ENCODE results near the gene KCNJ10.
A peak's percentile ranks its signal among the peaks of the same experiment; 100 is the strongest.

The KCNJ10 gene

GRCh38 chr1:160083968-160084770, 14.2 kb upstream of the KCNJ10 start:
- DNase-seq (ENCODE audit: low read depth in 2 of 2) = peak; percentile 55 to 59

- DNase-seq (ENCODE audit: low read depth in 2 of 2) = no peak
Observed at GRCh38 chr1:160082926-160083325, 13.0 kb upstream of the KCNJ10 start.

GRCh38 chr1:160082487-160082886, 12.5 kb upstream of the KCNJ10 start:
- no peak for DNase-seq (ENCODE audit: low read depth in 2 of 2)

DNA sequence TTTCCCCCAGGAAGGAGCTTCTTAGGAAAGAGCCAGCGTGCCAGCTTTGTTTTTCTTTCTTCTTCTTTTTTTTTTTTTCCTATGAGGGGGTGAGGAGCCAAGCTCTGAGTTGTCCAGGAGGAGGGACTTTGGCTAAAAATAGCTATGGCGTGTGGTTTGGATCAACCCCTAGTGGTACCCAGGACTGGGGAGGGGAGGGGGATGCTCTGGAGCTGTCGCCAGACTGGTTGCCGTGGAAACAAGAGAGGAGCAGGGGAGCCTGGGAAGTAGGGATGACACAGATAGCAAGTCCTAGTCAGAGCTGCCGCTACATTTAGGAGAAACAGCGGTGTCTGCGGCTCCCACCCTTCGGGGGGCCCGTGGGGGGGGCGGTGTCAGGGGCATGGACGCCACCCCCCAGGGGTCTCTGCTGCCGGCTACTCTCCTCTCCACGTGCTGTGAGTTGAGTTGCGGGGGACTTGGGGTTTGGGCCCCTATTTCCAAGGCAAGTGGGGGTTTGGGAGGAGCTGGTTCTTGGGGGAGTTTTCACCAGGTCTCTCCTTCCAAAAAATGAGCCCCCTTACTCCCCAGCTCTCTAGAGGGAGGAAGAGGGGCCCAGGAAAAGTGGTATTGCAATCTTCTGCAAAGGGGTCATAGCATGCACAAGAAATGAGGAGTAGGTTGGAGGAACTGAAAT, 11.4 kb upstream of the KCNJ10 start, which contains the start of gene KCNJ9:
KCNJ9 (plus strand) TSS at position 278 of the 676 bp plus-strand sequence. CDS start 2,493 bp downstream, outside the sequence.
- DNase-seq (ENCODE audit: low read depth in 2 of 2) = no peak

GRCh38 chr1:160080381-160081100, 10.6 kb upstream of the KCNJ10 start:
- DNase-seq (ENCODE audit: low read depth in 2 of 2) = no peak

DNA sequence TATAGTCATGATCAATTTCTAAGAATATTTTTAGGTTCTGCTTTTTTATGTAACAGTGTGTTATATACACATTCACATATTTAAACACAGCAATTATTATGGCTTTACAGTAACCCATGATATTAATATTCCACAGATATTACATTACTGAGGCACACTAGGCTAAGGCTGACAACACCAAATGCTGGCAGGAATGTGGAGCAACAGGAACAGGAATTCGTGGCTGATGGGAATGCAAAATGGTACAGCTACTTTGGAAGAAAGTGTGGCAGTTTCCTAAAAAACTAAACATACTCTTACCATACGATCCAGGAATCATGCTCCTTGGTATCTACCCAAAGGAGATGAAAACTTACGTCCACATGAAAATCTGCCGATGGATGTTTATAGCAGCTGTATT, 9.5 kb upstream of the KCNJ10 start:
- DNase-seq (ENCODE audit: low read depth in 2 of 2) = no peak

DNA sequence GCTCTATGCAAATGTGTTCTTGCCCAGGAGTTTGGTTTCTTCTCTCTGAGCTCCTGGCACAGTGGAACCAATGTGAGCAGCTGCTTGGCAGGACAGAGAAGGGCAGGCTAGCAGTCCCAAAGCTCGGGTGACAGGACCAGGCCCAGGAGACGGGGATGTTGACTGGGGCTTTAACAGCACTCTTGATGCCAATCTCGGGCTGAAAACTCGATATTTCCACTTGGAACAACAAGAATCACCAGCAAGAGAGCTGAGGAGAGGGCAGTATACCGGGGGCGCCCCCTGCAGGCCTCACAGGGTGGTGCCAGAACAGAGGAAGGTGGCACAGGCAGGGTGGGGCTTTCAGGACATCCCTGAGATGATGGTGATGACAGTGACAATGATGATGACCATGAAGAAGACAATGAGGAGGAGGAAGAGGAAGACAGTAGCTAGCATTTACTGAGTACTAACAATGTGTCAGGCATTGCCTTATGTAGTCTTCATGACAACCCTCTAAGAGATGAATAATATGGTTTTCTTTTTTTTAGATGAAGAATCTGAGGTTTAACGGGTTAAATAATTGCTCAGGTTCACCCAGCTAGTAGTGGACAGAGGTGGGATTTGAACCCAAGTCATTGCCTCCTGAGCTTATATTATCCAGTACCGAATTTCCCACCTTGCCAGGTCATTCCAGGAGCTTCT, 8.7 kb upstream of the KCNJ10 start:
- DNase-seq (ENCODE audit: low read depth in 2 of 2) = no peak

DNA sequence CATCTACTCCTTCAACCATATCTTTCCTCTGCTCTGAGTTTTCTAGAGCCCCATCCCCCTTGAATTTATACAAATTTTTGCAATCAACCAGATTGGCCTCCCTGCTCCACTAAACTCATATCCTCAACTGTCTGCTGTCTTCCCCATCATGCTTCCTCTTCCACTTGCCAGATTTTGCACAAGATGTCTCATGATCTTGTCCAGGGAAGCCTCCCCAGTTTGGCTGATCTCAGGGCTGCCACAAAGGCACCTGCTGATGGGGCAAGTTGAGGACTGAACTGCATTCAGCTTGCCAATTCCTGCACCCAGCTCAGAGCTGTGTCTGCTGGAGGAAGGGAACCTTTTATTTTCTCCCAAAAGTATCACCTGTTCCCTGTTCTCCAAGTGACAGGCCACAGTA, 7.5 kb upstream of the KCNJ10 start:
- no peak for DNase-seq (ENCODE audit: low read depth in 2 of 2)

DNA sequence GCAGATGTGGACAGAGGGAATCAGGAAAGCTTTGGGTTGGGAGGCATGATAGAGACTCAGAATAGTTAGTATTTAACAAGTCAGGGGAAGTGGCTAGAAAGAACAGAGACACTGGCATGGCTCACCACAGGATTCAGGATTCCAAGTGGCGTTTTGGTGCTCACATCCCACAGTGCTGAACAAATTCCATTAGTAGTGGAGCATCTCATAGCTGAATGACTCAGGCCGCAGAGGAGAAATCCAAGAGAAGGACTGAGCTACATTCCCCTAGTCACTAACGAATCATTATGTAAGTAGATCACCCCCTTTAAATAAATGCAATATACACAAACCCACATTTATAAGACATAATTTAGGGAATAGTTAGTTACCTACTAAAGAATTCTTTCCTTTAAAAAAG, 6.3 kb upstream of the KCNJ10 start:
- DNase-seq (ENCODE audit: low read depth in 2 of 2) = no peak

GRCh38 chr1:160075836-160076235, 5.9 kb upstream of the KCNJ10 start:
- DNase-seq (ENCODE audit: low read depth in 2 of 2) = no peak

- DNase-seq (ENCODE audit: low read depth in 2 of 2) = no peak
Observed at GRCh38 chr1:160074865-160075264, 4.9 kb upstream of the KCNJ10 start.

DNA sequence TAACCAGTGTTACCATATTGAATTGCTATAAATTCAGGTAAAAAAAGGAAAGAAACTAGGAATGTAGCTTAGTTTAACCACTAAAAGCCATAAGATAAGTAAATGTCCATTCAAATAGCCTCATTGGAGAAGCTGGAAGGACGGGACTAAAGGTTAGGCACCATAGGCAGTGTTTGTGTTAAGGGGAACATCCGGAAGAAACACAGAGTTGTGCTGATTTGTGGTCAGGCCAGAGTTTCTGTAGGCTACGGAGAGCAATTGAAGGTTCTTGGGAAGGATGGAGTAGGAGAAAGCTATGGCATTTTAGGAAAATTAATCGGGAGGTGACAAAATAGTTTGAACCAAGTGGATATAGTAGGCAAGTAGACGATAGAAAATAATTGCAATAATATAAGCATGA, 1.3 kb upstream of the KCNJ10 start:
- no peak for DNase-seq (ENCODE audit: low read depth in 2 of 2)

DNA sequence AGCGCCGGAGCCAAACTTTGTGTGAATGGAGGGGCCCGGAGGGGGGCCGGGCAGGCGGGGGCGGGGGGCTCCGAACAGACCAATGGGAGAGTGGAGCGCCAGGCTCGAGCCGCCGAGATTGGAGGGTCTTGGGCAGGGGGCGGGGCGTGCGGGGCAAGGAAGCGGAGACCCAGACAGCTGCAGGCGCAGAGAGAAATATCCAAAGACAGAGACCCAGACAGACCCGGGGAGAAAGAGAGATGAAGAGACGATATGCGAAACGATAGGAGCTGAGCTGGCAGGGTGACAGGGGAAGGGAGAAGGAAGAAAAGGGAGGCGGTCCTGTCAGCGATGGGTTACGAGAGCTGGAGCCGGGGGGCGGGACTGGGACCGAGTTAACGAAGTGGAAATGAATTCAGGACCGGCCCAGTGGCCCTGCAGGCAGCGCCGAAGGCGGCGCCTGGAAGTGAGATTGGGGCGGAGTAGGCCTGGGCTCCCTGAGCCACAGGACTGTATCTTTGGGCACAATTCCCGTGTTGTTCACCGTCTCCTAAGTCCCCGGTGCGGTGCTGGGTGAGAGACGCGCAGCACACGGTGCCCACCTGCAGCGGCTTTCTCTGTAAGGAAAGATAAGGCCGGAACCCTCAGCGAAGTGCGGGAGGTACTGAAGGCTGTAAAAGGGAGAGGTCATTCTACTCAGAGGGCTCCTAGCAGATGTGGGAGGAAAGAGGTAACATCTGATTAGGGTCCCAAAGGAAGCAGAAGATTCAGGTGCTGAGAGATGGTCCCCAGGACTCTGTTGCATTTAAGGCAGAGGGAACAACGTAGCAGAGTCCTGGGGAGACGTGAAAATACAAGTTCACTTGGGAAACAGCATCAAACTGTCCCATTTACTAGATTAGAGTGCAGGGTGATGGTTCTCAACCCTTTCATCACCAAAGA, 543 bp upstream of the KCNJ10 start:
- DNase-seq (ENCODE audit: low read depth in 2 of 2) = peak; percentile 37 to 49

- no peak for DNase-seq (ENCODE audit: low read depth in 2 of 2)
Observed at GRCh38 chr1:160068225-160068624, 1.7 kb downstream of the KCNJ10 start.

- DNase-seq (ENCODE audit: low read depth in 2 of 2) = no peak
Observed at GRCh38 chr1:160066829-160067745, 2.9 kb downstream of the KCNJ10 start.

- DNase-seq (ENCODE audit: low read depth in 2 of 2) = no peak
Observed at GRCh38 chr1:160064746-160065145, 5.2 kb downstream of the KCNJ10 start.

- no peak for DNase-seq (ENCODE audit: low read depth in 2 of 2)
Observed at GRCh38 chr1:160064164-160064563, 5.8 kb downstream of the KCNJ10 start.

- DNase-seq (ENCODE audit: low read depth in 2 of 2) = no peak
Observed at GRCh38 chr1:160063176-160063575, 6.8 kb downstream of the KCNJ10 start.

DNA sequence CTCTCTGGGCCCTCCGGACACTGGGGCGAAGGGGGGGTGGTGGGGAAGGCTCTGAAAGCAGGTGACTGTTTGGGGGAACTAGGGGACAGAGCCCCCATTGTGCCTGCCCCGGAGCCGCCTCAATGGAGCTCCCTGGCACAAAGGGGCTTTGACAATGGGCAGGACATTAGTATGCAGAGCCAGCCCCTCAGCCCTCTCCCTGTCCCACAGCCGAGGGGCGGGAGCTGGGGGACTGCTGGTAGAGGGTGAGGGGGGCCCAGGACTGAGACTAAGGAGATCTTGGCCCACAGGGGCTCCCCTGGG, 7.8 kb downstream of the KCNJ10 start:
- no peak for DNase-seq (ENCODE audit: low read depth in 2 of 2)
